Bladder microvascular endothelial cell (primary cell): ENCODE results near the gene GRIN2C. TPM values are rescaled to one million over a fixed set of nuclear protein-coding genes. Genes with fewer than 3 reads are reported as not detected.

Experiments used
- total RNA-seq: library from RNA; depleted of rRNA; stranded (reverse); fragments of >200 nt; gene quantifications from 2 replicates; pipeline ENCODE4 v1.2.3, GENCODE V29; 2014

Gene GRIN2C
- under 0.01 and 0.06 TPM in 2 replicates for total RNA-seq

DNA sequence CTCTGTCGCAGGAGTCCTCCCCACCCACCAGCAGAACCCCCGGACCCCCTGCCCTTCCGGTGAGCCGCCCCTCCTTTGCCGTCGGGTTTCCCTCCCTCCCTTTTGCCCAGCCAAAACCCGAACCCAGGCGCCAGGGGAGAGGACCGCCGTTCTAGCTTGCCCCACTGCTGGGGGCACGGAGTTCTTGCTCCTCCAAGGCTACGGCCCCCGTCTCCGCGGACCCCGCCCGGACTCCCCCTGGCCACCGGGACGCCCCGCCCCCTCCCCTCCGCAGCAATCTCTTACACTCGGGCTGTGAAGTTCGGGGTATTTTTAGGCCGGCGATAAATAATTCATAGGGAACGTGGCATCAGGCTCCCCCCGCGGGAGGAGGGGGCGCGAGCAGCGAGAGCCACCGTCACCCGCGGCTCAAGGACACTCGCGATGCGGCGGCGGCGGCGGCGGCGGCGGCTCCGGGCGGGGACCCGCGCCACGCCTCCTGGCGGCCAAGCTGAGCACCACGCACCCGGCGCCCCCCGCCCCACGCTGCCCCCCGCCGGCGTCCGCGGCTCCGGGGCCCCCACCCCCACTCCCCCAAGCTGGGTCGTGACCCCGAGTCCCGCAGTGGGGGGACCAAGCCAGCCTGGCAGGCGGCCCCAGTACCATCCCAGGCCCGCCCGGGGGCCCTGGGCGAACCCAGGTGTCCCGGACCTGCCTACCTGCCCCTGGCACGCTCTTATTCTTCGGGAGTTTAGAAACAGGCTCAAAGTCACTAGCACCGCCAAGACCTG lies at the start of gene GRIN2C:
Gene GRIN2C (minus strand): TSS at position 427 of the 770 bp plus-strand sequence. CDS start 4,793 bp downstream, outside the sequence.

DNA sequence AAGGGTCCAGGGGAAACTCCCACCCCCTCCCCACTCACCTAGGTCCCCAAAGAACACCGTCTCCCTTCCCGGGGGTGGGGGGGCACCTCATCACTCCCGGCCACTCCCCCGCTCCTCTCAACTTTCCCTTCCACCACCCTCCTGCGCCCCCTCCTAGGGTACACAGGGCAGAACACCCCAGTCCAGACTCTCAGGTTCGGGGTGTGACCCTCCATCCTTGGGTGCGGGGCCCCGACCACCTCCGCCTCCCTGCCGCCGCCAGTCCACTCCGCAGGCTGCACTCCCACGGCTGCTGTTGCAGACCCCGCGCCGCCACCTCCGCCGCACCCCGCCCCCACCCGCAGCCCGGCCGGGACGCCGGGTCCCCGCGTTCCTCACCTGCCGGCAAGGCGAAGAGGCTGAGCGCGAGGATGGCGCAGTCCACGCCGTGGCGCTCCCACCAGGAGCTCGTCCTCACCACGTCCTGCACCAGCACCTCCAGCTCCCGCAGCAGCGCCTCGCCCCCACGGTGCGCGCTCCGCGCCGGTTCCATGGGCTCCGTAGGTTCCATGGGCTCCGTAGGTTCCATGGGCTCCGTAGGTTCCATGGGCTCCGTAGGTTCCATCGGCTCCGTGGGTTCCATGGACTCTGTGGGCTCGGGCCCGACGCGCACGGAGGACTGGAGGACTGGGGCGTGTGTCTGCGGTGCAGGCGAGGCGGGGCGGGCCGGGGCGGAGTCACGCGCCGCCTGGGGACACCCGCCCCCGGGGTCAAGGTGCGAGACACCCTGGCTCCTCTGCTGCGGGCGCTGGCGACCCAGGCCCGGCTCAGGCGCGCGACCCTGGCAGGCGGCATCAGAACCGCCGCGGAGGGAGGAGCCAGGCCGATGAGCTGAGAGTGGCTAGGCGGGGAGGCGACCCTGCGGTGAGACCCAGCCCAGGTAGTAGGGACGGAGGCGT lies 33.6 kb upstream of the GRIN2C start, which contains the start of gene FADS6:
Gene FADS6 (minus strand): TSS at position 660 of the 938 bp plus-strand sequence. CDS start 38 bp downstream, at position 622.

DNA sequence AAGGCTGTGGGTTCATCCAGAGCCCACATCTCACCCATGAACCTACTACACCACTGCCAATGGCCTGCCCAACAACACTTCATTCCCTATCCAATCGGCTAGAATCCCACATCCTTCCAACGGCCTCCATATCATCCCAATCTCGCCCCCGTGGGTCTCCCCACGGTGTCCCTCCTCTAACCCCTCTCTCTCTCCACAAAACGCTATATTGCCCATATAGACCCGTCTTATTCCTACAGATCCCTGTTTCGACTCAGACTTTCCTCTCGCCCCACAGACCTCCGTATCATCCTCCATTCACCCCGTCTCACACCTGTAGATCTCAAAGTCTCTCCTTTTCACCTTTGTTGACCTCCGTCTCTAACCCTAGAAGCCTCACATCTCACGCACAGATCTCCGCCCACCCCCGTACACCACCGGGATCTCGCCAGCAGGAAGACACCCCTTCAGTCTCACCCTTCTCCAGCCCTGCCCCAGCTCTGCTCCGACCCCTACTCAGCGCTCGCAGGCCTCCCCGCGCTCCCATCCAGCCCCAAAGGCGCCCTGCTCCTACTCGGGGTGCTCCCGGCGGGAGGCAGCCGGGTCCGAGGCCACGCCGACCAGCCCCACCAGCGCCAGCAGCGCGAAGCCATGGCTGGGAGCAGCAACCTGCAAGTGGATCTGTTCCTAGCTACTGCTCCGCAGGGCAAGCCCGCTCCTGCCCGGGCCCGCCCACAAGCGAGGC lies 12.8 kb upstream of the GRIN2C start, which contains the start of gene FDXR:
Gene FDXR (minus strand): TSS at position 682 of the 724 bp plus-strand sequence. CDS start 50 bp downstream, at position 632.

Other genes with a start within 250 kb of the GRIN2C start
- gene CD300E, start 236.1 kb downstream of the GRIN2C start, total RNA-seq = not detected in 2 replicates
- not detected in 2 replicates for gene CD300LF, start 147.0 kb downstream of the GRIN2C start, total RNA-seq
- 0.25 and 0.65 TPM in 2 replicates for gene RAB37, start 122.6 kb downstream of the GRIN2C start, total RNA-seq
- gene NHERF1, start 111.3 kb downstream of the GRIN2C start, total RNA-seq = 7.6 and 8.3 TPM in 2 replicates
- gene NAT9, start 83.5 kb downstream of the GRIN2C start, total RNA-seq = 18.3 and 46.3 TPM in 2 replicates
- gene FDXR, start 13.1 kb upstream of the GRIN2C start, total RNA-seq = 40.8 and 49.1 TPM in 2 replicates
- gene FADS6, start 33.7 kb upstream of the GRIN2C start, total RNA-seq = not detected in 2 replicates
- 0.16 TPM in 1 of 2 replicates, not detected in the other for gene USH1G, start 63.4 kb upstream of the GRIN2C start, total RNA-seq
- gene OTOP2, start 64.4 kb upstream of the GRIN2C start, total RNA-seq = not detected in 2 replicates
- gene OTOP3, start 76.0 kb upstream of the GRIN2C start, total RNA-seq = not detected in 2 replicates
- gene HID1, start 112.9 kb upstream of the GRIN2C start, total RNA-seq = 19.3 and 36.4 TPM in 2 replicates
- gene CDR2L, start 127.7 kb upstream of the GRIN2C start, total RNA-seq = 13.0 and 17.1 TPM in 2 replicates
- 22.9 and 28.3 TPM in 2 replicates for gene MRPL58, start 152.8 kb upstream of the GRIN2C start, total RNA-seq
- 143 and 176 TPM in 2 replicates for gene ATP5PD, start 187.1 kb upstream of the GRIN2C start, total RNA-seq
- 11.2 and 15.0 TPM in 2 replicates for gene KCTD2, start 187.3 kb upstream of the GRIN2C start, total RNA-seq
- 5.3 and 8.2 TPM in 2 replicates for gene SLC16A5, start 228.1 kb upstream of the GRIN2C start, total RNA-seq